Measurements from ENCODE around the gene PMF1.

PMF1 gene

GRCh38 chr1:156257711-156258110, 44.9 kb downstream of the PMF1 start:
- CTCF ChIA-PET: interaction anchor here (0.8 to 1.0 kb wide), 2 partner anchors 12 to 97 kb away, joined by 3 read pairs; no protein-coding TSS in a partner anchor
- TF ChIP-seq, protein P1, sequence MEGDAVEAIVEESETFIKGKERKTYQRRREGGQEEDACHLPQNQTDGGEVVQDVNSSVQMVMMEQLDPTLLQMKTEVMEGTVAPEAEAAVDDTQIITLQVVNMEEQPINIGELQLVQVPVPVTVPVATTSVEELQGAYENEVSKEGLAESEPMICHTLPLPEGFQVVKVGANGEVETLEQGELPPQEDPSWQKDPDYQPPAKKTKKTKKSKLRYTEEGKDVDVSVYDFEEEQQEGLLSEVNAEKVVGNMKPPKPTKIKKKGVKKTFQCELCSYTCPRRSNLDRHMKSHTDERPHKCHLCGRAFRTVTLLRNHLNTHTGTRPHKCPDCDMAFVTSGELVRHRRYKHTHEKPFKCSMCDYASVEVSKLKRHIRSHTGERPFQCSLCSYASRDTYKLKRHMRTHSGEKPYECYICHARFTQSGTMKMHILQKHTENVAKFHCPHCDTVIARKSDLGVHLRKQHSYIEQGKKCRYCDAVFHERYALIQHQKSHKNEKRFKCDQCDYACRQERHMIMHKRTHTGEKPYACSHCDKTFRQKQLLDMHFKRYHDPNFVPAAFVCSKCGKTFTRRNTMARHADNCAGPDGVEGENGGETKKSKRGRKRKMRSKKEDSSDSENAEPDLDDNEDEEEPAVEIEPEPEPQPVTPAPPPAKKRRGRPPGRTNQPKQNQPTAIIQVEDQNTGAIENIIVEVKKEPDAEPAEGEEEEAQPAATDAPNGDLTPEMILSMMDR (IDR thresholded peaks at IDR 0.05; ENCODE audit: control extremely low read depth, extremely low read depth, low read depth, missing control alignments): no peak
- no peak for DNase-seq (ENCODE audit: extremely low spot score)
- POLR2A ChIA-PET: no interaction called here

DNA sequence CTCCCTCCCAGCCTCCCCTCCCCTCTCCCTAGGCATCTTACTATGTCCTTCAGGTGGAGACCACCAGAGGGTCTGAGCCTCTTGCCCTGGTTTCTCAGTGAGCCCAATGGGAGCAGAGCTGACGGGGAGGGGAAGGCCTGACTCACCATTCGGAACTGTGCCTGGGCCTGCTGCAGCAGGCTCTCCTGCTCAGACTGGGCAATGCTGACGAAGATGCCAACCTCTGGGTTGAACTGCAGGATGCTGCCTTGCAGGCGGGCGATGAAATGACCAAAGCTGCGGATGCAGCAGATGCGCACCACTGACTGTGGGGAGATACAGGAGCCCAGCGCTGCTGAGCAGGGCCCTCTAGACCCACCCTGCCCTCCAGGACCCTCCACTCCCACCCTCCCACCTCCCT, 46.1 kb downstream of the PMF1 start:
- DNase-seq (ENCODE audit: extremely low spot score): no peak
- ChIA-PET CTCF (interaction anchor here (1.5 to 4.9 kb wide), 5 partner anchors 10 to 168 kb away, joined by 3 to 24 read pairs (median 4); no protein-coding TSS in a partner anchor), POLR2A (no interaction called here)
- TF ChIP-seq, protein P1 (IDR thresholded peaks at IDR 0.05; ENCODE audit: control extremely low read depth, extremely low read depth, low read depth, missing control alignments): no peak

DNA sequence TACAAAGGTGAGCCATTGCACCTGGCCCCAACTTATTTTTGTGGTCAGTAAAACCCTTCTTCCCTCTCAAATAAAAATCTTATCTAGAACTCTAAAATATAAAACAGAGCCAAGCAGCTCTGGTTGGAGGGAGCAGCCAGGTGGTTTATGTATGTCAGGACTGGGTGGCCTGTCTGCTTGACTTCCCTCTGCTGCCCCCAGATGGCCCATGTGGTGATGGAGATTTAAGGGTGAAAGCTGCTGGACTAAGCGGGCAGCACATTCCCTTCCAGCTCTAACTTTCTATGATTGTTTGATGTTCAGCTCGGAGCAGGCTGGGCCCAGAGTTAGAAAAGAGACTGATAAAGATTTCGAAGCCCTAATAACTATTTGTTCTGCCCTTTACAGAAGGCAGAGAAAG, 47.0 kb downstream of the PMF1 start:
- TF ChIP-seq, protein P1 (IDR thresholded peaks at IDR 0.05; ENCODE audit: control extremely low read depth, extremely low read depth, low read depth, missing control alignments): peak; percentile 17
- ChIA-PET POLR2A (no interaction called here), CTCF (interaction anchor here (0.7 to 4.9 kb wide), 12 partner anchors 9 to 169 kb away, joined by 3 to 24 read pairs (median 4); partner anchors contain the start of genes BGLAP and TMEM79)
- no peak for DNase-seq (ENCODE audit: extremely low spot score)

DNA sequence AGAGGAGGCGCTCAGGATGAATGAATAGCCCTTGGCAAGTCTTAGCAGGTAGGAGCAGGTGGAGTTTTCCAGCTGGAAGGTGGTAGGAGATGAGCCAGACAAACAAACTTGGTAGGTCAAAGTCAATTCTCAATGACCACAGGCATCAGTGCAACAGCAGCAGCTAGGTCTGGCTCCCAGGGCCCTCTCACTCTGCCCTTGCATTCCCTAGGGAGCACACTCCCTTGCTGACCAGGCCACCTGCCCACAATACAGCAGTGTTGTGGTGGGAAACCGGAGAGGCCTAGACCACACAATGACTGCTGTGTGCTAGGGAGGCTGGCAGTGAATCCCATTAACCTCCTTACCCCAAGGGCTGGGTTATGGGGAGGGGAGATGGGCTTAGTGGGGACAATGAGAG, 48.1 kb downstream of the PMF1 start:
- ChIA-PET CTCF (interaction anchor here (0.9 to 4.9 kb wide), 10 partner anchors 10 to 170 kb away, joined by 3 to 24 read pairs (median 4); partner anchors contain the start of gene BGLAP), POLR2A (no interaction called here)
- TF ChIP-seq, protein P1 (IDR thresholded peaks at IDR 0.05; ENCODE audit: control extremely low read depth, extremely low read depth, low read depth, missing control alignments): no peak
- DNase-seq (ENCODE audit: extremely low spot score): no peak

DNA sequence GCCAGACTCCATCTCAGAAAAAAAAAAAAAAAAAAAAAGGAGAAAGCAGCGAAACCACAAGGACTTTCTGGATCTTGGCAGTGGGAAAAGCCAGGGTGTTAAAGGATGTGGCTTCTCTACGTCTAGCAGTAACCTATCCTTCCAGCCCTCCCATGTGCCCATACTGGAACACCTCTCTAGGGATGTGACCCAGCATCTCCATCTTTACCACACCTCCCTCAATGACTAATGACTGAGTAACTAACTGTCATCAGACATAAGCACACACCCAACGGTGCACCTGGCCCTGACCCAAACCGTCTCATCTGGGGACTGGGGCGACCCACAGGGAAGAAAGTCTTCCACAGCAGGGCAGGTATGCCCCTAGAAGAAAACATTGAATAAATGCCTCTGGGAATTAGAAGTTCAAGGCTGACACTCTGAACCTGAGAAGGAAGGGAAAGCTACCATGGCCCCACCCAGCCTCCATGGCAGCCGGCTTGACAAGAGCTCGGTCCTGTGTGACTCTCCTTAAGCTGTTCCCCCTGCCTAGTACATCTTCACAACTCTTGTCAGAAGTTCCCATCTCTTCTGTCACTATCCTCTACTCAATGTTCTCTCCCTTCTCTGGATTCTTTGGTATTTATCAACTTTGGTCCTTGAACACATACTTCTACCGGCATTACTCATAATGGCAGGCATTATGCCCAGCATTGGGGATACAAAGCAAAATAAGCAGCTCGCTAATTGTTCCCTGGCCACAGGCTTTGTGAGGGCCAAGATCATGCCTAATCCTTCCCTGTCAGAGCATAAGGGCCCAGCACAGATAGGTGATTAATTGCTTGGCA, 49.9 kb downstream of the PMF1 start:
- ChIA-PET POLR2A (no interaction called here), CTCF (interaction anchor here (1.0 to 4.9 kb wide), 8 partner anchors 10 to 166 kb away, joined by 3 to 24 read pairs (median 4); no protein-coding TSS in a partner anchor)
- DNase-seq (ENCODE audit: extremely low spot score): no peak
- TF ChIP-seq, protein P1 (IDR thresholded peaks at IDR 0.05; ENCODE audit: control extremely low read depth, extremely low read depth, low read depth, missing control alignments): no peak

- CTCF ChIA-PET: interaction anchor here (1.0 to 4.9 kb wide), 5 partner anchors 9 to 118 kb away, joined by 3 to 24 read pairs (median 5); no protein-coding TSS in a partner anchor
- TF ChIP-seq, protein P1 (IDR thresholded peaks at IDR 0.05; ENCODE audit: control extremely low read depth, extremely low read depth, low read depth, missing control alignments): no peak
- no peak for DNase-seq (ENCODE audit: extremely low spot score)
- POLR2A ChIA-PET: no interaction called here
Observed at GRCh38 chr1:156263288-156263655, 50.5 kb downstream of the PMF1 start.

All from GM10248 (cell line).